CD8-positive, alpha-beta memory T cell (primary cell): ENCODE measurements around the gene NR2C2AP. TPM values are rescaled to one million over a fixed set of nuclear protein-coding genes. Genes with fewer than 3 reads are reported as not detected.

Source experiments
- CTCF ChIA-PET: fragments of 350-600 bp; sonication (Branson Sonifier 250); formaldehyde crosslinking; loops from one replicate; lab custom pipeline; 2021; ENCODE audit warnings: antibody characterized with exemption; lab: Charles Lee
- POLR2A ChIA-PET: fragments of 350-600 bp; sonication (Branson Sonifier 250); formaldehyde crosslinking; loops from one replicate; lab custom pipeline; 2021; ENCODE audit warnings: antibody characterized with exemption; lab: Charles Lee
- DNase-seq, 5 donors: peaks; one replicate each; pipeline versions ENCODE4 v3.0.0 to v3.0.0-alpha.2; 2020 to 2022; ENCODE audit warnings: mixed read lengths in 1 of 5
- H3K27ac ChIP-seq: one replicate; pipeline ENCODE4 v1.7.0; 2013; ENCODE audit warnings: low read depth, mild to moderate bottlenecking, low read length, moderate library complexity
- H3K27me3 ChIP-seq: 2 replicates; pipeline ENCODE4 v1.7.0; 2013; ENCODE audit warnings: low read length, mild to moderate bottlenecking; ENCODE audit not compliant: insufficient read depth, poor library complexity, severe bottlenecking
- H3K36me3 ChIP-seq: 2 replicates; pipeline ENCODE4 v1.7.0; 2013; ENCODE audit warnings: mild to moderate bottlenecking, low read length, moderate library complexity; ENCODE audit not compliant: insufficient read depth
- H3K4me1 ChIP-seq: 2 replicates; pipeline ENCODE4 v1.7.0; 2013; ENCODE audit warnings: mild to moderate bottlenecking, low read length, moderate library complexity; ENCODE audit not compliant: insufficient read depth
- H3K4me3 ChIP-seq: 2 replicates; pipeline ENCODE4 v1.7.0; 2013; ENCODE audit warnings: mild to moderate bottlenecking, low read length
- H3K9me3 ChIP-seq: 2 replicates; pipeline ENCODE4 v1.7.0; 2013; ENCODE audit warnings: mild to moderate bottlenecking, low read length
- H3K27ac Mint-ChIP-seq, 8 donors: one replicate each; pipeline ENCODE4 v1.8.0; 2020 to 2021; ENCODE audit warnings: mixed read lengths in 8 of 8, mild to moderate bottlenecking in 6 of 8, inconsistent platforms in 3 of 8, moderate library complexity in 3 of 8
- H3K27me3 Mint-ChIP-seq, 2 donors: one replicate each; pipeline ENCODE4 v1.8.0; 2020 to 2021; ENCODE audit warnings: mixed read lengths in 2 of 2, mild to moderate bottlenecking in 1 of 2, moderate library complexity in 1 of 2
- H3K36me3 Mint-ChIP-seq, 3 donors: one replicate each; pipeline ENCODE4 v1.8.0; 2020 to 2021; ENCODE audit warnings: mixed read lengths in 3 of 3, inconsistent platforms in 1 of 3, mild to moderate bottlenecking in 1 of 3
- H3K4me1 Mint-ChIP-seq, 3 donors: one replicate each; pipeline ENCODE4 v1.8.0; 2020 to 2021; ENCODE audit warnings: mixed read lengths in 3 of 3, inconsistent platforms in 1 of 3, mild to moderate bottlenecking in 1 of 3
- H3K4me3 Mint-ChIP-seq, 7 donors: one replicate each; pipeline ENCODE4 v1.8.0; 2020 to 2021; ENCODE audit warnings: mixed read lengths in 7 of 7, mild to moderate bottlenecking in 6 of 7, moderate library complexity in 4 of 7, inconsistent platforms in 2 of 7
- H3K9me3 Mint-ChIP-seq, 5 donors: one replicate each; pipeline ENCODE4 v1.8.0; 2020 to 2022; ENCODE audit warnings: mixed read lengths in 5 of 5, mild to moderate bottlenecking in 3 of 5, moderate library complexity in 2 of 5, inconsistent platforms in 1 of 5
- polyA plus RNA-seq: library from polyadenylated mRNA; unstranded; fragments of 300-500 nt; fragmentation: Illumina TruSeq; gene quantifications from one replicate; pipeline ENCODE4 v1.2.3, GENCODE V29; 2021
- total RNA-seq, 2 experiments: library from RNA; stranded (reverse); gene quantifications; one replicate each; pipeline ENCODE4 v1.2.3, GENCODE V29; 2021

NR2C2AP gene
- total and polyA plus RNA-seq, 3 experiments from 2014 or later = 35.4 to 60.7 (median 59.5) TPM

DNA sequence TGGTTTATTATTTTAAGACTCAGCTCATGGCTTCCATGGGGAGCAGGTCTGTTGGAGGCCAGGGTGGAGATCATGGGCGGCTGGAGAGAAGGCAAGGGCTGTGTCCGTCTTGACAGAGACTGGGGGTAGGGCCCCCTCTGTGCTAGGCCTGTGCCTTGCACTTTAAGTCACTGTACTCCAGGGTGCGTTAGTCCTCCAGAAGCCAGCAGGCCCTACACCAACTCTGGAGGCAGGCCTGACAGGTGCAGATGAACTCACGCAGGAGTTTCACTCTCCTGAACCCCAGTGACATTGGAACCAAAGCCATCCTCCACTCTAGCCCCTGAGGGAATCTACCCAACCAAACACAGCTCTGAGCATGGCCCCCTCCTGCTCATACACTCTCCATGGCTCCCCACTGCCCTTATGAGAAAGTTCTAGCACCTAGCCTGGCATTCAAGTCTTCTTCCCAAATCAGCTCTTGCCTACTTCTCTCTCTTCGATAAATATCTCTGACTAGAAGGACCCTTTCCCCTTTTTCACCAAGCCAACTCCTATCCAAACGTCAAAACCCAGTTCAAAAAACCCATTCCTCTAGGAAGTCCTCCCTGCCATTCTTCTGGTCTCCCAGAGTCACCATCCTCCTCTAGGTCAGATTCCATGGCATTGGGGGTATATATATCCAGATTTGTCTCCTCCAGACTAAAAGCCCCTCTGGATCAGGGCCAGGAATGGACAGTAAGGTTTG, 48.3 kb downstream of the NR2C2AP start:
- Histone ChIP-seq H3K9me3 (no peaks in the 10 kb centered on the region), H3K27ac (no peak overlapping the region), H3K27me3 (no peaks in the 10 kb centered on the region), H3K4me1 (no peaks in the 10 kb centered on the region), H3K36me3 (no peaks in the 10 kb centered on the region), H3K4me3 (no peak overlapping the region)
- H3K27me3 Mint-ChIP-seq = no peaks in the 10 kb centered on the region
- CTCF ChIA-PET = interaction anchor here (1.5 to 1.6 kb wide), 2 partner anchors 20 to 101 kb away, joined by 3 to 4 read pairs; no protein-coding TSS in a partner anchor
- no peaks in the 10 kb centered on the region for H3K4me1 Mint-ChIP-seq
- peak overlapping the region in 1 of 8 donors; percentile 25 for H3K27ac Mint-ChIP-seq
- POLR2A ChIA-PET = no interaction called here
- H3K4me3 Mint-ChIP-seq = no peak overlapping the region
- no peak for DNase-seq
- peaks cover 9 to 23% (median 13%) of the 10 kb centered on the region in 3 donors for H3K36me3 Mint-ChIP-seq
- H3K9me3 Mint-ChIP-seq = no peaks in the 10 kb centered on the region

DNA sequence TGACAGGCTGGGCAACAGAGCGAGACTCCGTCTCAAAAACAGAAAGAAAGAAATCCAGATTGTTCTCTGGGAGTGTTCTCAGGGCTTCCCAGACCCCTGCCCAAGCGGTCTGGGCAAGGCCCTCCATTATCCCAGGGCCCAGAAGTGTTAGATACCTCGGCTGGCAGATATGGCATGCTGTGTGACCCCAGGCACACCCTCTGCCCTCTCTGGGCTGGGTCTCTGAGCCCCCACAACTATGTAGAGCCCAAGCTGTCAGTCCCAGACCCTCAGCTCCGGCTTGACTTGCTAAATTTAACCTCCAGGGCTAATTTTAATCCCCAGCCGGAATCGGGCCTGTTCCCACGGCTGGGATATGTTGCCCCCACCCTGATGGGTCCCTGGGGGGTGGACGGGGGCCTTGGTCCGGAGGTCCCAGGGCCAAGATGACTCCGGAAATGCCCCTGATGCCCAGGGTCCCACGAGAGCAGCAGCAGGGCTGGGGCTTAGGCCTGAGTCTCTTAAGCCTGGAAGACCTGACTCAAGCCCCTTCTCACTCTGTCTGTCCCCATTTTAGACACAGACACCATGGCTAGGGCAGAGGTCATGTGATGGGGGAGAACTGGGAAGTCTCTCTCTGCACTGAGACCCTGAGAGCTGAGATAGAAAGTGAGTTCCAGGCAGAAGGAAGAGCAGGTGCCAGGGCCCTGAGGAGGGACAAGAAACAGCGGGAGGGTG, 50.4 kb downstream of the NR2C2AP start:
- H3K27ac Mint-ChIP-seq = no peak overlapping the region
- H3K4me1 ChIP-seq = no peaks in the 10 kb centered on the region
- H3K9me3 Mint-ChIP-seq = no peaks in the 10 kb centered on the region
- CTCF ChIA-PET = interaction anchor here (1.6 kb wide), 1 partner anchor 22 kb away, joined by 3 read pairs; no protein-coding TSS in a partner anchor
- peaks cover 9 to 36% (median 13%) of the 10 kb centered on the region in 3 donors for H3K36me3 Mint-ChIP-seq
- no peak overlapping the region for H3K4me3 ChIP-seq
- no peaks in the 10 kb centered on the region for H3K27me3 ChIP-seq
- POLR2A ChIA-PET = no interaction called here
- H3K4me3 Mint-ChIP-seq = no peak overlapping the region
- H3K9me3 ChIP-seq = no peaks in the 10 kb centered on the region
- no peaks in the 10 kb centered on the region for H3K27me3 Mint-ChIP-seq
- H3K36me3 ChIP-seq = no peaks in the 10 kb centered on the region
- DNase-seq = no peak
- H3K27ac ChIP-seq = no peak overlapping the region
- no peaks in the 10 kb centered on the region for H3K4me1 Mint-ChIP-seq

DNA sequence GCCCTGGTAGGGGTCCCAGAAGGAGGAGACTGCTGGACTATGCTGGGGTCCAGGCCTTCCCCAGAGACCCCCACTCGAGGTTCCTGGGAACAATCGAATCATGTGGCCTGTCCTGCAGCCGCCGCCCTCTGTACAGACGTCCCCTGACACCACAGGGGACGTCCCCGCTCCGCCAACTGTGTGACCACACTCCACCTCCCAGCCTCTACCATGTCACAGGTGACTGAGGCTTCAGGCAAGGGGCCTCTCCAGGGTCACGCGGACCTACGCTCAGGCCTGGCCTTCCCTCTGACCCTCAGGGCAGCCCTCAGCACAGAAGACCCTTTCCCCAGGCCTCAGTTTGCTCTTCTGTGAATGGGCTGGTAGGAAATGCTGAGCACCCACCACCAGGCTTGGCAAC, 51.8 kb downstream of the NR2C2AP start:
- H3K27ac ChIP-seq = no peak overlapping the region
- no peaks in the 10 kb centered on the region for H3K4me1 ChIP-seq
- H3K9me3 ChIP-seq = no peaks in the 10 kb centered on the region
- H3K36me3 ChIP-seq = no peaks in the 10 kb centered on the region
- no peak overlapping the region for H3K4me3 ChIP-seq
- Mint-ChIP-seq H3K4me1 (no peaks in the 10 kb centered on the region), H3K36me3 (peaks cover 8 to 37% (median 9%) of the 10 kb centered on the region in 3 donors), H3K27ac (peak overlapping the region in 1 of 8 donors; percentile 14), H3K27me3 (no peaks in the 10 kb centered on the region), H3K4me3 (no peak overlapping the region), H3K9me3 (no peaks in the 10 kb centered on the region)
- H3K27me3 ChIP-seq = no peaks in the 10 kb centered on the region
- CTCF ChIA-PET = interaction anchor here (1.6 kb wide), 1 partner anchor 23 kb away, joined by 3 read pairs; no protein-coding TSS in a partner anchor
- POLR2A ChIA-PET = no interaction called here
- DNase-seq = no peak

Other genes starting within 250 kb of the NR2C2AP start
- 10 to 100 TPM; 77.6 to 81.2 TPM for gene SUGP2, start 169.9 kb downstream of the NR2C2AP start, total RNA-seq
- 10.0 TPM for gene SUGP2, start 169.9 kb downstream of the NR2C2AP start, polyA plus RNA-seq
- 10 to 100 TPM; 57.6 to 61.9 TPM for gene ARMC6, start 169.8 kb downstream of the NR2C2AP start, total RNA-seq
- 34.1 TPM for gene ARMC6, start 169.8 kb downstream of the NR2C2AP start, polyA plus RNA-seq
- gene SLC25A42, start 139.4 kb downstream of the NR2C2AP start, total RNA-seq = 10 to 100 TPM; 10.4 to 11.3 TPM
- gene SLC25A42, start 139.4 kb downstream of the NR2C2AP start, polyA plus RNA-seq = 19.3 TPM
- gene TMEM161A, start 64.9 kb downstream of the NR2C2AP start, total RNA-seq = 10 to 100 TPM; 27.7 to 30.6 TPM
- gene TMEM161A, start 64.9 kb downstream of the NR2C2AP start, polyA plus RNA-seq = 30.1 TPM
- 1 to 10 TPM; 1.5 to 2.0 TPM for gene MEF2B, start 33.2 kb downstream of the NR2C2AP start, total RNA-seq
- gene MEF2B, start 33.2 kb downstream of the NR2C2AP start, polyA plus RNA-seq = not detected
- gene BORCS8, start 11.3 kb downstream of the NR2C2AP start, total RNA-seq = 10 to 100 TPM; 37.3 to 40.1 TPM
- 18.7 TPM for gene BORCS8, start 11.3 kb downstream of the NR2C2AP start, polyA plus RNA-seq
- 100 to 1,000 TPM in 1 of 2 experiments, 10 to 100 TPM in 1; 98.4 to 101 TPM for gene RFXANK, start 11.2 kb downstream of the NR2C2AP start, total RNA-seq
- 71.2 TPM for gene RFXANK, start 11.2 kb downstream of the NR2C2AP start, polyA plus RNA-seq
- gene NCAN, start 8.5 kb upstream of the NR2C2AP start, total RNA-seq = under 1 TPM in 1 of 2 experiments, not detected in 1; 0.04 TPM
- gene NCAN, start 8.5 kb upstream of the NR2C2AP start, polyA plus RNA-seq = not detected
- gene TM6SF2, start 69.9 kb upstream of the NR2C2AP start, total RNA-seq = not detected
- gene TM6SF2, start 69.9 kb upstream of the NR2C2AP start, polyA plus RNA-seq = not detected
- gene SUGP1, start 117.1 kb upstream of the NR2C2AP start, total RNA-seq = 10 to 100 TPM; 64.7 to 65.9 TPM
- gene SUGP1, start 117.1 kb upstream of the NR2C2AP start, polyA plus RNA-seq = 40.8 TPM
- 10 to 100 TPM; 52.3 to 59.4 TPM for gene MAU2, start 117.4 kb upstream of the NR2C2AP start, total RNA-seq
- 27.6 TPM for gene MAU2, start 117.4 kb upstream of the NR2C2AP start, polyA plus RNA-seq
- gene GATAD2A, start 202.3 kb upstream of the NR2C2AP start, total RNA-seq = 100 to 1,000 TPM; 176 to 182 TPM
- gene GATAD2A, start 202.3 kb upstream of the NR2C2AP start, polyA plus RNA-seq = 46.9 TPM